ENCODE measurements around the gene FRMPD1.
"Not testable (repeated sequence)": the region's sequence is repeated elsewhere in the genome, so short reads cannot be mapped to it uniquely, and the experiment has no call there.

FRMPD1 gene, protein sequence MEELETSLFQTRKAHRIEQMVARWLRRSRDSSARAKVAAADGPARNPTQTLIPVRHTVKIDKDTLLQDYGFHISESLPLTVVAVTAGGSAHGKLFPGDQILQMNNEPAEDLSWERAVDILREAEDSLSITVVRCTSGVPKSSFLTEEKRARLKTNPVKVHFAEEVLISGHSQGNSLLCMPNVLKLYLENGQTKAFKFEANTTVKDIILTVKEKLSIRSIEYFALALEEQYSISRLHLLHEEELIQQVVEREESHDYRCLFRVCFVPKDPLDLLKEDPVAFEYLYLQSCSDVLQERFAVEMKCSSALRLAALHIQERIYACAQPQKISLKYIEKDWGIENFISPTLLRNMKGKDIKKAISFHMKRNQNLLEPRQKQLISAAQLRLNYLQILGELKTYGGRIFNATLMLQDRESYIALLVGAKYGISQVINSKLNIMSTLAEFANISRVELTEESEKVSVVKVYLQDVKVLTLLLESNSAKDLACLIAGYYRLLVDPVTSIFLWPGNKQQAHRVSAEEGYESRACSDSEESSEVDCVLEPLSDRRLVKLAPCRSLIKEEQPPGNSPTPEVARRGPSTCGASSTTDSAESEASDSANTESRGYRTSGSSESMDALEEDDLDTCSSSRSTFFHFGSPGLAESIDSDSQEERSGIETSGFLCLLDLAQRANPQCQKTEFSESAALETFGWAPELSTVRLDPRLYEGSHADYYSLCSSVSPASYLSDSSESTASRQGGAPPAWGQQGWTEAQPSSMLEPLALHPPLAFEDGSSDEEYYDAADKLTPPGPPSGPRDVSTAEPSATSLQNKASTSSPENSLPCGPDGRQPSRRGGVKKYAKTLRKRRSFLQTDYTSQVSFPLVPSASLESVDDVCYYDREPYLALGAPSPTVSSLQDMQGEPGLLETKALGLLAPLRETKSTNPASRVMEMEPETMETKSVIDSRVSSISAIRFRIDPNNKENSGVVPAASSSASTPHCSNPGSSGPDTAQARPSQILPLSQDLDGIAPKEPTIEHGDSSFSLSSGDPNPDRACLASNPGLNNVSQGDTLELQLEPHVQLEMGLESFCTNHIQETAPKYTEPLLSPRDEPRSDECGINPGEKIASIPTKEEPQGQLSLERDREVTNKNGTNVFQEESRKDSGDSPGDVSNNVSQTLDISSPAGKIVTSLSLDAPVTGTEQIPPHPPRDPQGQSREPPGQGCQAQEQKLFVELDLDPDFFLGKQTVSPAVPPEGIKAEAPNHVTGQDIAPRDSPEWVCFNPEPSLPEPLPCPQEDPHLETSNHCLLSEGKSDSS (N-terminal part only)
- total RNA-seq, result 0 to 0.17 (median 0) reads per million in 3 donors

DNA sequence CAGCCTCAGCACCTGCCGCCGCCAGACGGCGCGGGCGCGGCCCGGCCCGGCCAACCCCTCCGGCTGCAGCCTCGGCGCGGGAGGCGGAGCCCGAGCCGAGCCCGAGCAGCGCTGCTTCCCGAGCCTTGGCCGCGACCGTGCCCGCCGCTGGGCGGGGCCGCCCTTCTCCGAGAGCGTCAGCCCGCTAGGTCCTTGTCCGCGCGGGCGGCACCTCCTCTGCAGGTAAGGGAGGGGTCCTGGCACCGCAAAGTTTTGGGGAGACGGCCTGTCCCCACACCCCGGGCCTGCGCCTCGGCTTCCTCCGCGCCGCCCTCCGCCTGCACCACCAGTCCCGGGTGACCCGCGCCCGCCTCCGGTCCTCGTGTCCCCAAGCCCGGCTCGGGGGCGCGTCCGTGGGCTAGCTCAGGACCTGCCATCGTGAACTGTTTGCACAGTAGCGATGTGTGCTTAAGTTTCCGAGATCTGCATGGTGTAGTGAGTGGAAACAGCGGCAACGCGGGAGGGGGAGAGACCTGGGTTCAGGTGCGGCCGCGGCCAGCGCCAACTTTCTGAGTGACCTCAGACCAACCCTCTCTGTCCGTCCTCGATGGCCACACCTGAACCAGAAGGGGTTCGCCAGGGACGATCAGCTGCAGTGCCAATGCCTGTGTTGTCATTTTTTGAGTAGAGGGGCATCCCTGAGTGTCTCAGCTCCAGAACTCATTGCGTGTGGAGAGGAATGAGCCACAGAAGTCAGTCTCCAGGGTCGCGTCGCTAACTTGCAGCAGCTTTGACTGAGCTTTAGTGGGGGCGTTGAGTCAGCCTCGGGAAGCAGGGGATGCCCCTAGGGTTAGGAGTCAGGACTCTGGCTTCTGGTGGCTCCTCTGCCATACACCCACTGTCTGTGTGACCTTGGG lies at the start of gene FRMPD1:
FRMPD1 (plus strand) TSS at position 82 of the 896 bp plus-strand sequence. CDS start 41,688 bp downstream, outside the sequence.
- H3K27me3 ChIP-seq (replicated peaks; ENCODE audit: control insufficient read depth, insufficient read depth, low read length, poor library complexity, severe bottlenecking), result peaks cover 4% of the 10 kb centered on the region
- peak within 1 kb of the TSS; percentile 54 for H3K4me3 ChIP-seq (ENCODE audit: insufficient read depth, low read depth, low read length, poor library complexity, severe bottlenecking)
- no peaks in the 10 kb centered on the region for H3K36me3 ChIP-seq (ENCODE audit: control insufficient read depth, insufficient read depth, low read length)
- H3K4me1 ChIP-seq (ENCODE audit: control insufficient read depth, insufficient read depth, low read length, poor library complexity, severe bottlenecking), result peaks cover 8% of the 10 kb centered on the region
- no peak within 1 kb of the TSS for H3K27ac ChIP-seq (ENCODE audit: insufficient read depth, low read length, poor library complexity, severe bottlenecking)
- peak; percentile 19 to 37 (median 25) for DNase-seq
- H3K9me3 ChIP-seq (ENCODE audit: control insufficient read depth, low read length), result no peaks in the 10 kb centered on the region

DNA sequence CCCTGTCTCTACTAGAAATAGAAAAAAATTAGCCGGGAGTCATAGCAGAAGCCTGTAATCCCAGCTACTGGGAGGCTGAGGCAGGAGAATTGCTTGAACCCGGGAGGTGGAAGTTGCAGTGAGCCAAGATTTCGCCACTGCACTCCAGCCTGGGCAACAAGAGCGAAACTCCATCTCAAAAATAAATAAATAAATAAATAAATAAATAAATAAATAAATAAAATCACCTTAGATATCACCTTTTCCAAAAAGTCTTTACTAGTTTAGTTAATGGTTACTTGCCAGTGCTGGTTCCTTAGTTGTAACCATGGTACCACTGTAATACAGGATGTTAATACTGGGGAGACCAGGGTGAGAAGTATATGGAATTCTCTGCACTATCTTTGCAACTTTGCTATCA lies 48.7 kb upstream of the FRMPD1 start:
- H3K36me3 ChIP-seq (ENCODE audit: control insufficient read depth, insufficient read depth, low read length); H3K4me1 ChIP-seq (ENCODE audit: control insufficient read depth, insufficient read depth, low read length, poor library complexity, severe bottlenecking); H3K4me3 ChIP-seq (ENCODE audit: insufficient read depth, low read depth, low read length, poor library complexity, severe bottlenecking); H3K9me3 ChIP-seq (ENCODE audit: control insufficient read depth, low read length); DNase-seq; H3K27ac ChIP-seq (ENCODE audit: insufficient read depth, low read length, poor library complexity, severe bottlenecking): not testable (repeated sequence)
- H3K27me3 ChIP-seq (replicated peaks; ENCODE audit: control insufficient read depth, insufficient read depth, low read length, poor library complexity, severe bottlenecking), result peaks cover 13% of the 10 kb centered on the region

DNA sequence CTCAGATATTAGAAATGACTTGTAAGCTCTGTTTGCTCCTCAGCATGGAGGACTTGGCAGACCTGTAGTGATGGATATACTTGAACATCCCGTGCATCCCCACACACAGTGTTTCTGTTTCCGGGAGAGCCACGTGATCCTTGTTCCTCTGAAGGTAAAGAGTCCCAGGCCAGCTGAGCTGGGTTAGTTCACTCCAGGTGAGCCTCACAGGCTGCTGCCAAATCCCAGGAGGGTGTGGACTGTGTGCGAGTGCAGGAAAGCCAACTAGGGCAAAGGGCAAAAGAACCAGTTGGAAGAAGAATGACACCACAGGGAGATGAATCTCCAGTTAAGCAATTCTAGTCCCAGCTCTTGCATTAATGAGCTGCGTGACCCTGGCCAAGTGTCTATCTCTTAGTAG lies 47.9 kb upstream of the FRMPD1 start:
- no peak for DNase-seq
- no peaks in the 10 kb centered on the region for H3K36me3 ChIP-seq (ENCODE audit: control insufficient read depth, insufficient read depth, low read length)
- no peak overlapping the region for H3K27ac ChIP-seq (ENCODE audit: insufficient read depth, low read length, poor library complexity, severe bottlenecking)
- H3K4me1 ChIP-seq (ENCODE audit: control insufficient read depth, insufficient read depth, low read length, poor library complexity, severe bottlenecking), result no peaks in the 10 kb centered on the region
- H3K27me3 ChIP-seq (replicated peaks; ENCODE audit: control insufficient read depth, insufficient read depth, low read length, poor library complexity, severe bottlenecking), result peaks cover 13% of the 10 kb centered on the region
- no peak overlapping the region for H3K4me3 ChIP-seq (ENCODE audit: insufficient read depth, low read depth, low read length, poor library complexity, severe bottlenecking)
- H3K9me3 ChIP-seq (ENCODE audit: control insufficient read depth, low read length), result no peaks in the 10 kb centered on the region

DNA sequence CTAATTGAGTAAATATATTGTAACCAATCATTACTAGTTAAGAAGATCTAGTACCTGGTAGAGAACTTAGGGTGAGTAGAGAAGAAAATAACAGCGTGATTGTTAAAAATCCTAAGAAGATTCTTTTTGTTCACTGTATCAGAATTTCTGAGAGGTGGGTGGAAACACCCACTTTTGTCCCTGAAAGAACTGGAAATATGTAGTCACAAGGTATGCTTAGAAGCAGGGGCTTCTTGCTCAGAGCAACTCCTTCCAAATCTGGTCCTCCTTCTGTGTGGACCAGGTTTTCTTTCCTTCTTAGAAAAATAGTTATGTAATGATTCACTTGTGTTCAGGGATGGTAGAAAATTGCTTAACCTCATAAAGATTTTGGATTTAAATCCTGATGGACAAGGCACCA lies 46.5 kb upstream of the FRMPD1 start:
- Histone ChIP-seq H3K4me3 (ENCODE audit: insufficient read depth, low read depth, low read length, poor library complexity, severe bottlenecking) (no peak overlapping the region), H3K27me3 (replicated peaks; ENCODE audit: control insufficient read depth, insufficient read depth, low read length, poor library complexity, severe bottlenecking) (peaks cover 13% of the 10 kb centered on the region), H3K4me1 (ENCODE audit: control insufficient read depth, insufficient read depth, low read length, poor library complexity, severe bottlenecking) (no peaks in the 10 kb centered on the region), H3K27ac (ENCODE audit: insufficient read depth, low read length, poor library complexity, severe bottlenecking) (no peak overlapping the region), H3K36me3 (ENCODE audit: control insufficient read depth, insufficient read depth, low read length) (no peaks in the 10 kb centered on the region), H3K9me3 (ENCODE audit: control insufficient read depth, low read length) (no peaks in the 10 kb centered on the region)
- DNase-seq, result no peak

DNA sequence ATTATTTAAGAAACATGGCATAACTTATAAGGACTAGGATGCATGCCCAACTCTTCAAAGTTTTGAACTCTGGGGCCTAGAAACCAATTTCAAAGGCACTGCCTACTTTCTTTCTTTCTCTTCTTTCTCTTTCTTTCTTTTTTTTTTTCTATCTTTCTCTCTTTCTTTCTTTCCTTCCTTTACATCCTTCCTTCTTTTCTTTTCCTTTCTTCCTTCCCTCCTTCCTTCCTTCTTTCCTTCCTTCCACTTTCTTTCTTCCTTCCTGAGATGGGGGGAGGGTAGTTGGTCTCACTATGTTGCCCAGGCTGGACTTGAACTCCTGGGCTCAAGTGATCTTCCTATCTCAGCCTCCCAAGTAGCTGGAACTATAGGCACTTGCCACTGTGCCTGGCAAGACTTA lies 42.5 kb upstream of the FRMPD1 start:
- no peak overlapping the region for H3K27ac ChIP-seq (ENCODE audit: insufficient read depth, low read length, poor library complexity, severe bottlenecking)
- no peak for DNase-seq
- no peaks in the 10 kb centered on the region for H3K36me3 ChIP-seq (ENCODE audit: control insufficient read depth, insufficient read depth, low read length)
- H3K4me1 ChIP-seq (ENCODE audit: control insufficient read depth, insufficient read depth, low read length, poor library complexity, severe bottlenecking), result no peaks in the 10 kb centered on the region
- H3K9me3 ChIP-seq (ENCODE audit: control insufficient read depth, low read length), result no peaks in the 10 kb centered on the region
- H3K4me3 ChIP-seq (ENCODE audit: insufficient read depth, low read depth, low read length, poor library complexity, severe bottlenecking), result no peak overlapping the region
- peaks cover 6% of the 10 kb centered on the region for H3K27me3 ChIP-seq (replicated peaks; ENCODE audit: control insufficient read depth, insufficient read depth, low read length, poor library complexity, severe bottlenecking)

DNA sequence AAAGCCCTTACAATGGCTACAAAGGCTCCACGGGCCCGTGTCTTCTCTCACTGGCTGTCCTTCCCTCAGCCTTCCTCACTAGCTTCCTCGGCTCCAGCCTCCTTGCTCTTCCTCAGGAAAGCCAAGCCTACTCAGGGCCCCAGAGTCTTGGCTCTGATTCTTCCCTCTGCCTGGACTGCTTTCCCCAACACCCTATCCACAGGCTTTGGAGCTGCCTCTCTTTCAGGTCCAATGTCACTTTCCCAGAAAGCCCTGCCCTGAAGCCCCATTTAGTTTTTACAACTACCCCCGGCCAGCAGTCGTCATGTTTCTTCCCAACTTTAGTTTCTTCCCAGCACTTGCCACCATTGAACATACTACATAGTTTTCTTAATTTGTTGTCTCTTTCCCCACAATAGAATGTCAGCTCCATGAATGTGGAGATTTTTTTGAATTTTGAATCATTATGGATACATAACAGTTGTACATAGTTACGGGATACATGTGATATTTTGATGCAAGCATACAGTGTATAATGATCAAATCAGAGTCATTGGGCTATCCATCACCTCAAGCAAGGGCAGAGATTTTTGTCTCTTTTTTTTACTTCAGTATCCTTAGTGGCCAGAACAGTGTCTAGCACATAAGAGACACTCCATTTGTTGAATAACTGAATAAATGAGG lies 40.9 kb upstream of the FRMPD1 start:
- DNase-seq, result no peak
- Histone ChIP-seq H3K27me3 (replicated peaks; ENCODE audit: control insufficient read depth, insufficient read depth, low read length, poor library complexity, severe bottlenecking) (peaks cover 2% of the 10 kb centered on the region), H3K4me3 (ENCODE audit: insufficient read depth, low read depth, low read length, poor library complexity, severe bottlenecking) (no peak overlapping the region), H3K4me1 (ENCODE audit: control insufficient read depth, insufficient read depth, low read length, poor library complexity, severe bottlenecking) (no peaks in the 10 kb centered on the region), H3K9me3 (ENCODE audit: control insufficient read depth, low read length) (no peaks in the 10 kb centered on the region), H3K27ac (ENCODE audit: insufficient read depth, low read length, poor library complexity, severe bottlenecking) (no peak overlapping the region), H3K36me3 (ENCODE audit: control insufficient read depth, insufficient read depth, low read length) (no peaks in the 10 kb centered on the region)

DNA sequence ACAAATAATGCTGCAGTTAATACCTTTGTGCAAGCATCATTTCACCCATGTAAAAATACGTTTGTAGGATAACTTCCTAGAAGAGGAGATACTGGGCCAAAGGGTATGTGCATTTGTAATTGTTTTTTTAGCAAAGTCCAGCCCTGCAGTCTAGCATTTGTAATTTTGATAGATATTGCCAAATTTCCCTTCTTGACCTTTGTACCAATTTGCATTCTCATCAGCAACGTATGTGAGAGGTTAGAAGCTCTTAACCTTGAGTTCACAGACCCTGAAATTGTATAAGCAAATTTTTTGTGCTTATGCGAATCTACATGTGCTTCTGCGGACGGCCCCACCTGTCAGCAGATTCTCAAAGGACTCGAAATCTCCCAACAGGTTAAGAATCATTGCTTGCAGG lies 39.7 kb upstream of the FRMPD1 start:
- no peak overlapping the region for H3K4me3 ChIP-seq (ENCODE audit: insufficient read depth, low read depth, low read length, poor library complexity, severe bottlenecking)
- H3K9me3 ChIP-seq (ENCODE audit: control insufficient read depth, low read length), result no peaks in the 10 kb centered on the region
- H3K27me3 ChIP-seq (replicated peaks; ENCODE audit: control insufficient read depth, insufficient read depth, low read length, poor library complexity, severe bottlenecking), result no peaks in the 10 kb centered on the region
- no peak overlapping the region for H3K27ac ChIP-seq (ENCODE audit: insufficient read depth, low read length, poor library complexity, severe bottlenecking)
- no peak for DNase-seq
- no peaks in the 10 kb centered on the region for H3K4me1 ChIP-seq (ENCODE audit: control insufficient read depth, insufficient read depth, low read length, poor library complexity, severe bottlenecking)
- no peaks in the 10 kb centered on the region for H3K36me3 ChIP-seq (ENCODE audit: control insufficient read depth, insufficient read depth, low read length)

DNA sequence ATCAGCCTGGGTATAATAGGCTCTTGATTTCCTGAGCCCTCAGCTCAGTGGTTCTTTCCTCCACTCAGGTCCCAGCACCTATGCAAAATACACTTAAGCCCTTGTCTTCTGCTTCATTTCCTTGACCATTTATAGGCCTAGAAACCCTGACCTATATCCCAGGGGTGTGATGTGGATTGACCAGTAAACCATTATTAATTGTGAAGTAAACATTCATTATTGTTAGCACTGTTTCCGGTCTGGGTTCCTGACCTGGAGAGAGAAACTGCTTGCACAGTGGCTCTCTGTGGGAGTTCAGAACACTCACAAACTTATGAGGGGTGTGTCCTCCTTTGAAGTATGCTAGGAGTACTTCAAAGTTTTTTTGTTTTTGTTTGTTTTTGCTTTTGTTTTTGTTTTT lies 38.8 kb upstream of the FRMPD1 start:
- Histone ChIP-seq H3K27me3 (replicated peaks; ENCODE audit: control insufficient read depth, insufficient read depth, low read length, poor library complexity, severe bottlenecking) (no peaks in the 10 kb centered on the region), H3K4me3 (ENCODE audit: insufficient read depth, low read depth, low read length, poor library complexity, severe bottlenecking) (no peak overlapping the region), H3K27ac (ENCODE audit: insufficient read depth, low read length, poor library complexity, severe bottlenecking) (no peak overlapping the region), H3K9me3 (ENCODE audit: control insufficient read depth, low read length) (no peaks in the 10 kb centered on the region), H3K36me3 (ENCODE audit: control insufficient read depth, insufficient read depth, low read length) (no peaks in the 10 kb centered on the region), H3K4me1 (ENCODE audit: control insufficient read depth, insufficient read depth, low read length, poor library complexity, severe bottlenecking) (no peaks in the 10 kb centered on the region)
- DNase-seq, result no peak

DNA sequence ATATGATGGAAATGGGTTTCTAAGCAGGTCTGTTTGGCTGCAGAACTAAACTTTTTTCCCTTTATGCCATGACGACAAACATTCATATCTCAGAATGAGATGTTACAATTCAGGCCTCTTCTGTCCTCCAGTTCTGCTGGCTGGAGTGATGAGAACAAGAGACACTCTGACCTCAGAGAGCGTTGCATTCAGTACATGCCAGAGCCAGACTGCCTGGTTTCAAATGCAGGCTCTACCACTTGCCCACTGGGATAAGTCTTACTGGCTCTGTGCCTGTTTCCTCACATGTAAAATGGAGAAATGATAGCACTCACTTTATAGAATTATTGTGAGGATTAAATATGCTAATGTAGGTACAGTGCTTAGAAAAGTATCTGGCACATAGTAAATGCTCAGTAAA lies 33.6 kb upstream of the FRMPD1 start:
- Histone ChIP-seq H3K9me3 (ENCODE audit: control insufficient read depth, low read length) (no peaks in the 10 kb centered on the region), H3K27me3 (replicated peaks; ENCODE audit: control insufficient read depth, insufficient read depth, low read length, poor library complexity, severe bottlenecking) (no peaks in the 10 kb centered on the region), H3K27ac (ENCODE audit: insufficient read depth, low read length, poor library complexity, severe bottlenecking) (no peak overlapping the region), H3K36me3 (ENCODE audit: control insufficient read depth, insufficient read depth, low read length) (no peaks in the 10 kb centered on the region), H3K4me3 (ENCODE audit: insufficient read depth, low read depth, low read length, poor library complexity, severe bottlenecking) (no peak overlapping the region), H3K4me1 (ENCODE audit: control insufficient read depth, insufficient read depth, low read length, poor library complexity, severe bottlenecking) (no peaks in the 10 kb centered on the region)
- no peak for DNase-seq

All from effector memory CD4-positive, alpha-beta T cell (primary cell).